WTC11 (cell line): ENCODE data around the gene CAPN13. TPM values are rescaled to one million over a fixed set of nuclear protein-coding genes. Genes with fewer than 3 reads are reported as not detected.

Experiments used
- ATAC-seq: fragments of 200-7000 bp; cut with Tn5 transposase; 2 replicates; pipeline ENCODE4 v1.10.0; 2021; ENCODE audit warnings: mild to moderate bottlenecking, moderate library complexity
- CTCF ChIA-PET: fragments of 300-600 bp; sonication (Branson Sonifier 250); formaldehyde crosslinking; loops from one replicate; lab custom pipeline; 2021; ENCODE audit warnings: antibody characterized with exemption; lab: Charles Lee
- POLR2A ChIA-PET: fragments of 350-600 bp; sonication (Branson Sonifier 250); formaldehyde crosslinking; loops from one replicate; lab custom pipeline; 2021; ENCODE audit warnings: antibody characterized with exemption; lab: Charles Lee
- DNase-seq: peaks from one replicate; pipeline ENCODE4 v3.0.0; 2021; ENCODE audit warnings: low spot score
- H3K27ac Mint-ChIP-seq: 2 replicates; pipeline ENCODE4 v1.8.0; 2021; ENCODE audit warnings: mixed read lengths
- H3K27me3 Mint-ChIP-seq: 2 replicates; pipeline ENCODE4 v1.8.0; 2021; ENCODE audit warnings: low read depth, mild to moderate bottlenecking, moderate library complexity, mixed read lengths
- H3K36me3 Mint-ChIP-seq: 2 replicates; pipeline ENCODE4 v1.8.0; 2021; ENCODE audit warnings: mixed read lengths
- H3K4me1 Mint-ChIP-seq: 2 replicates; pipeline ENCODE4 v1.8.0; 2022; ENCODE audit warnings: mixed read lengths
- H3K4me3 Mint-ChIP-seq: 2 replicates; pipeline ENCODE4 v1.8.0; 2021; ENCODE audit warnings: mild to moderate bottlenecking, moderate library complexity, mixed read lengths
- H3K9me3 Mint-ChIP-seq: 2 replicates; pipeline ENCODE4 v1.8.0; 2021; ENCODE audit warnings: mixed read lengths
- ATF6 ChIP-seq: sonication (generic); formaldehyde crosslinking; IDR thresholded peaks from 2 replicates; pipeline ENCODE4 v1.8.1; 2023; ENCODE audit warnings: mild to moderate bottlenecking, missing genetic modification reagents
- E2F1 ChIP-seq: sonication (generic); formaldehyde crosslinking; IDR thresholded peaks from 2 replicates; pipeline ENCODE4 v1.8.0; 2022; ENCODE audit warnings: mild to moderate bottlenecking, missing genetic modification reagents
- FOXJ3 ChIP-seq: sonication (generic); formaldehyde crosslinking; IDR thresholded peaks from 2 replicates; pipeline ENCODE4 v1.9.0; 2021; ENCODE audit warnings: missing genetic modification reagents, mild to moderate bottlenecking, borderline replicate concordance
- FOXK1 ChIP-seq: sonication (generic); formaldehyde crosslinking; IDR thresholded peaks from 2 replicates; pipeline ENCODE4 v1.8.0; 2022; ENCODE audit warnings: mild to moderate bottlenecking, moderate library complexity, missing genetic modification reagents
- GRHL2 ChIP-seq: fragments of 250-450 bp; sonication (Bioruptor Pico); IDR thresholded peaks from 2 replicates; pipeline ENCODE4 v1.8.0; 2022; ENCODE audit warnings: mild to moderate bottlenecking, moderate library complexity; ENCODE audit not compliant: insufficient replicate concordance, severe bottlenecking
- GTF2I ChIP-seq: fragments of 250-450 bp; sonication (Bioruptor Pico); conservative IDR thresholded peaks from 2 replicates; pipeline ENCODE4 v1.4.0; 2021; ENCODE audit warnings: mild to moderate bottlenecking
- HMGA2 ChIP-seq: fragments of 250-450 bp; sonication (Bioruptor Pico); IDR thresholded peaks from 2 replicates; pipeline ENCODE4 v1.4.0; 2021; ENCODE audit warnings: mild to moderate bottlenecking, moderate library complexity
- HMGXB4 ChIP-seq: sonication (generic); formaldehyde crosslinking; IDR thresholded peaks from 2 replicates; pipeline ENCODE4 v1.8.1; 2023; ENCODE audit warnings: mild to moderate bottlenecking, moderate library complexity, missing genetic modification reagents
- IRF1 ChIP-seq: sonication (generic); formaldehyde crosslinking; IDR thresholded peaks from 2 replicates; pipeline ENCODE4 v1.8.0; 2023; ENCODE audit warnings: missing genetic modification reagents
- JAZF1 ChIP-seq: fragments of 250-450 bp; sonication (Bioruptor Pico); IDR thresholded peaks from 2 replicates; pipeline ENCODE4 v1.9.0; 2021; ENCODE audit warnings: moderate library complexity, mild to moderate bottlenecking, inconsistent platforms
- KAT7 ChIP-seq: sonication (generic); formaldehyde crosslinking; IDR thresholded peaks from 2 replicates; pipeline ENCODE4 v1.8.1; 2023; ENCODE audit warnings: missing genetic modification reagents, mild to moderate bottlenecking, borderline replicate concordance
- NFATC4 ChIP-seq: fragments of 250-450 bp; sonication (Bioruptor Pico); IDR thresholded peaks from 2 replicates; pipeline ENCODE4 v1.9.0; 2021; ENCODE audit warnings: mild to moderate bottlenecking
- NFYB ChIP-seq: sonication (generic); formaldehyde crosslinking; conservative IDR thresholded peaks from 2 replicates; pipeline ENCODE4 v1.8.0; 2022; ENCODE audit warnings: low read depth, missing genetic modification reagents
- NR1H2 ChIP-seq: sonication (generic); formaldehyde crosslinking; IDR thresholded peaks from 2 replicates; pipeline ENCODE4 v1.9.0; 2021; ENCODE audit warnings: mild to moderate bottlenecking, moderate library complexity, missing genetic modification reagents
- NR2C2 ChIP-seq: sonication (generic); formaldehyde crosslinking; IDR thresholded peaks from 2 replicates; pipeline ENCODE4 v1.8.0; 2022; ENCODE audit warnings: mild to moderate bottlenecking, missing genetic modification reagents
- OVOL2 ChIP-seq: fragments of 250-450 bp; sonication (Bioruptor Pico); IDR thresholded peaks from 2 replicates; pipeline ENCODE4 v1.9.0; 2021; ENCODE audit warnings: mild to moderate bottlenecking, borderline replicate concordance
- PRDM15 ChIP-seq: sonication (generic); formaldehyde crosslinking; IDR thresholded peaks from 2 replicates; pipeline ENCODE4 v1.8.0; 2022; ENCODE audit warnings: missing genetic modification reagents
- RORB ChIP-seq: fragments of 250-450 bp; sonication (Bioruptor Pico); IDR thresholded peaks from 2 replicates; pipeline ENCODE4 v1.9.0; 2021; ENCODE audit warnings: mild to moderate bottlenecking
- SMAD3 ChIP-seq: sonication (generic); formaldehyde crosslinking; IDR thresholded peaks from 2 replicates; pipeline ENCODE4 v1.8.0; 2022; ENCODE audit warnings: missing genetic modification reagents, mild to moderate bottlenecking, borderline replicate concordance
- SMAD4 ChIP-seq: sonication (generic); formaldehyde crosslinking; IDR thresholded peaks from 2 replicates; pipeline ENCODE4 v1.8.0; 2022; ENCODE audit warnings: mild to moderate bottlenecking, missing genetic modification reagents
- ZNF396 ChIP-seq: fragments of 250-450 bp; sonication (Bioruptor Pico); IDR thresholded peaks from 2 replicates; pipeline ENCODE4 v1.8.0; 2021; ENCODE audit warnings: mild to moderate bottlenecking, moderate library complexity, borderline replicate concordance
- ZNF416 ChIP-seq: fragments of 250-450 bp; sonication (Bioruptor Pico); IDR thresholded peaks from 2 replicates; pipeline ENCODE4 v1.9.0; 2021; ENCODE audit warnings: mild to moderate bottlenecking, inconsistent platforms
- ZNF512 ChIP-seq: sonication (generic); formaldehyde crosslinking; IDR thresholded peaks from 2 replicates; pipeline ENCODE4 v1.8.1; 2022; ENCODE audit warnings: missing genetic modification reagents, borderline replicate concordance
- total RNA-seq: library from RNA; stranded (reverse); gene quantifications from 3 replicates; pipeline ENCODE4 v1.2.3, GENCODE V29; 2021

The CAPN13 gene
- total RNA-seq, 1 experiment from 2014 or later, result 1.7 TPM

GRCh38 chr2:30691091-30691947 is 115.9 kb downstream of the CAPN13 start:
- H3K27ac Mint-ChIP-seq, result no peak overlapping the region
- H3K9me3 Mint-ChIP-seq, result peaks cover 5% of the 10 kb centered on the region; the same call in 1 of the 2 replicates
- TF ChIP-seq SMAD4 (no peak), OVOL2 (CRISPR knock-in tag) (no peak), GRHL2 (CRISPR knock-in tag) (no peak), ZNF512 (CRISPR knock-in tag) (no peak), JAZF1 (CRISPR knock-in tag) (no peak), NFYB (no peak), ZNF416 (CRISPR knock-in tag) (no peak), IRF1 (no peak), HMGA2 (CRISPR knock-in tag) (no peak), PRDM15 (CRISPR knock-in tag) (no peak), FOXJ3 (no peak)
- TF ChIP-seq, all 79 proteins: peak for 0
- ChIA-PET CTCF (interaction anchor here (2.0 to 7.9 kb wide), 2 partner anchors 20 to 526 kb away, joined by 6 to 55 read pairs; no protein-coding TSS in a partner anchor), POLR2A (no interaction called here)
- ATAC-seq, result no peak
- Mint-ChIP-seq H3K4me1 (peaks cover 10% of the 10 kb centered on the region), H3K36me3 (no peaks in the 10 kb centered on the region), H3K4me3 (no peak overlapping the region), H3K27me3 (no peaks in the 10 kb centered on the region)
- DNase-seq, result no peak

GRCh38 chr2:30690126-30690561 is 117.1 kb downstream of the CAPN13 start:
- CTCF ChIA-PET, result interaction anchor here (1.8 to 2.0 kb wide), 2 partner anchors 21 to 525 kb away, joined by 6 to 7 read pairs; no protein-coding TSS in a partner anchor
- Mint-ChIP-seq H3K27me3 (no peaks in the 10 kb centered on the region), H3K4me3 (no peak overlapping the region), H3K27ac (no peak overlapping the region), H3K4me1 (peaks cover 10% of the 10 kb centered on the region), H3K9me3 (no peaks in the 10 kb centered on the region), H3K36me3 (no peaks in the 10 kb centered on the region)
- DNase-seq, result no peak
- ATAC-seq, result no peak
- POLR2A ChIA-PET, result no interaction called here
- TF ChIP-seq E2F1 (no peak), GRHL2 (CRISPR knock-in tag) (no peak), ZNF396 (CRISPR knock-in tag) (no peak), GTF2I (CRISPR knock-in tag) (no peak), NR1H2 (no peak), KAT7 (CRISPR knock-in tag) (no peak), JAZF1 (CRISPR knock-in tag) (no peak), FOXK1 (CRISPR knock-in tag) (no peak), NR2C2 (no peak), ATF6 (CRISPR knock-in tag) (no peak), HMGXB4 (no peak), SMAD3 (CRISPR knock-in tag) (no peak), RORB (CRISPR knock-in tag) (no peak), NFATC4 (no peak), HMGA2 (CRISPR knock-in tag) (no peak)
